ENCODE results near the gene GFPT2. TPM values are rescaled to one million over a fixed set of nuclear protein-coding genes. Genes with fewer than 3 reads are reported as not detected.

GFPT2 gene
- total RNA-seq, 4 donors from 2014 or later = 8.2 to 26.6 (median 11.1) TPM

GRCh38 chr5:180313677-180314505, 39.2 kb downstream of the GFPT2 start:
- Histone ChIP-seq H3K4me3 (replicated peaks in 1 of 3) (no peak overlapping the region), H3K4me1 (peaks cover 0 to 5% of the 10 kb centered on the region in 2 donors), H3K36me3 (no peaks in the 10 kb centered on the region), H3K27ac (no peak overlapping the region), H3K27me3 (no peaks in the 10 kb centered on the region), H3K9me3 (no peaks in the 10 kb centered on the region)
- DNase-seq = peak in 1 of 2 donors; percentile 19
- intact Hi-C loops (cut with DNase I) = loop anchor here (10.0 kb wide), 1 partner anchor 179 kb away; no protein-coding TSS in a partner anchor
- TF ChIP-seq, protein P1, sequence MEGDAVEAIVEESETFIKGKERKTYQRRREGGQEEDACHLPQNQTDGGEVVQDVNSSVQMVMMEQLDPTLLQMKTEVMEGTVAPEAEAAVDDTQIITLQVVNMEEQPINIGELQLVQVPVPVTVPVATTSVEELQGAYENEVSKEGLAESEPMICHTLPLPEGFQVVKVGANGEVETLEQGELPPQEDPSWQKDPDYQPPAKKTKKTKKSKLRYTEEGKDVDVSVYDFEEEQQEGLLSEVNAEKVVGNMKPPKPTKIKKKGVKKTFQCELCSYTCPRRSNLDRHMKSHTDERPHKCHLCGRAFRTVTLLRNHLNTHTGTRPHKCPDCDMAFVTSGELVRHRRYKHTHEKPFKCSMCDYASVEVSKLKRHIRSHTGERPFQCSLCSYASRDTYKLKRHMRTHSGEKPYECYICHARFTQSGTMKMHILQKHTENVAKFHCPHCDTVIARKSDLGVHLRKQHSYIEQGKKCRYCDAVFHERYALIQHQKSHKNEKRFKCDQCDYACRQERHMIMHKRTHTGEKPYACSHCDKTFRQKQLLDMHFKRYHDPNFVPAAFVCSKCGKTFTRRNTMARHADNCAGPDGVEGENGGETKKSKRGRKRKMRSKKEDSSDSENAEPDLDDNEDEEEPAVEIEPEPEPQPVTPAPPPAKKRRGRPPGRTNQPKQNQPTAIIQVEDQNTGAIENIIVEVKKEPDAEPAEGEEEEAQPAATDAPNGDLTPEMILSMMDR (IDR thresholded peaks at IDR 0.05) = no peak
- peak in 1 of 2 donors; percentile 60 for TF ChIP-seq POLR2A (IDR thresholded peaks at IDR 0.05)
- 82 to 87% methylated on average over 50 of the region's 50 CpGs for WGBS, 2 donors

GRCh38 chr5:180311216-180311615, 41.9 kb downstream of the GFPT2 start:
- H3K4me3 ChIP-seq (replicated peaks in 1 of 3) = no peak overlapping the region
- H3K27me3 ChIP-seq = no peaks in the 10 kb centered on the region
- H3K9me3 ChIP-seq = no peaks in the 10 kb centered on the region
- WGBS, 2 donors = 92 to 96% methylated on average over 8 to 11 of the region's 11 CpGs
- peaks cover 0 to 5% of the 10 kb centered on the region in 2 donors for H3K4me1 ChIP-seq
- DNase-seq = no peak
- no peaks in the 10 kb centered on the region for H3K36me3 ChIP-seq
- H3K27ac ChIP-seq = no peak overlapping the region
- no peak for TF ChIP-seq POLR2A (IDR thresholded peaks at IDR 0.05)
- TF ChIP-seq, protein P1 (IDR thresholded peaks at IDR 0.05) = no peak
- intact Hi-C loops (cut with DNase I) = loop anchor here (10.0 kb wide), 1 partner anchor 176 kb away; no protein-coding TSS in a partner anchor

- no peak for DNase-seq
- no peak for TF ChIP-seq POLR2A (IDR thresholded peaks at IDR 0.05)
- TF ChIP-seq, protein P1 (IDR thresholded peaks at IDR 0.05) = no peak
- Histone ChIP-seq H3K36me3 (no peaks in the 10 kb centered on the region), H3K4me1 (no peaks in the 10 kb centered on the region), H3K27me3 (no peaks in the 10 kb centered on the region), H3K4me3 (replicated peaks in 1 of 3) (no peak overlapping the region), H3K9me3 (no peaks in the 10 kb centered on the region), H3K27ac (no peak overlapping the region)
- WGBS, 2 donors = 90 to 93% methylated on average over 2 to 5 of the region's 8 CpGs
- intact Hi-C loops (cut with DNase I) = no loop called here
Observed at GRCh38 chr5:180306796-180307195, 46.3 kb downstream of the GFPT2 start.

DNA sequence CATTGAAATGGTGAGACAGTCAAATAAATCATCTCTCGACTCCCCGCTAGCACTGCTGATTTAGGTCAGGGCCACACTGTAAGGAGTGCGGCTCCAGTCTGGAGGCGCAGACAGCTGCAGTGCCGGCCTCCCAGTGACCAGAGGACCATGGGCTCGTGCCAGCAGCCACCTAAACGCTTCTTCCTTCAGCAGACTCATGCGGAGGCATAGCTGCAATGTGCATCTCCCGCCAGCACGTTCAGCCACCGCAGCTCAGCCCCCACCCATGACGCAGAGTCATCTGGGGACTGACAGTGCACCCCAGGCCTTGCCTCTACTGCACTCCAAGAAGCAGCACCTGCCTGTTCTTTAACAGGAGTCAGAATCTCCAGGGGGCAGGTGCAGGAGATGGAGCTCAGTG, 47.7 kb downstream of the GFPT2 start:
- no peaks in the 10 kb centered on the region for H3K27me3 ChIP-seq
- no peak overlapping the region for H3K4me3 ChIP-seq (replicated peaks in 1 of 3)
- DNase-seq = no peak
- no peaks in the 10 kb centered on the region for H3K9me3 ChIP-seq
- 88 to 94% methylated on average over 12 of the region's 12 CpGs for WGBS, 2 donors
- intact Hi-C loops (cut with DNase I) = no loop called here
- H3K4me1 ChIP-seq = no peaks in the 10 kb centered on the region
- no peaks in the 10 kb centered on the region for H3K36me3 ChIP-seq
- no peak for TF ChIP-seq POLR2A (IDR thresholded peaks at IDR 0.05)
- TF ChIP-seq, protein P1 (IDR thresholded peaks at IDR 0.05) = no peak
- H3K27ac ChIP-seq = no peak overlapping the region
